Osteocyte (in vitro differentiated cells): ENCODE measurements around the gene ESYT2. TPM values are rescaled to one million over a fixed set of nuclear protein-coding genes. Genes with fewer than 3 reads are reported as not detected.

Experiments
- DNase-seq: peaks from one replicate; pipeline ENCODE4 v3.0.0; 2021; ENCODE audit warnings: mixed read lengths; ENCODE audit not compliant: unreplicated experiment; ENCODE audit errors: extremely low spot score
- H3K27ac Mint-ChIP-seq: one replicate; pipeline ENCODE4 v1.8.0; 2021; ENCODE audit warnings: mild to moderate bottlenecking, mixed read lengths; ENCODE audit not compliant: unreplicated experiment
- H3K27me3 Mint-ChIP-seq: one replicate; pipeline ENCODE4 v1.8.0; 2021; ENCODE audit warnings: mixed read lengths; ENCODE audit not compliant: unreplicated experiment
- H3K36me3 Mint-ChIP-seq: one replicate; pipeline ENCODE4 v1.8.0; 2021; ENCODE audit warnings: mixed read lengths; ENCODE audit not compliant: unreplicated experiment
- H3K4me1 Mint-ChIP-seq: one replicate; pipeline ENCODE4 v1.8.0; 2021; ENCODE audit warnings: mixed read lengths; ENCODE audit not compliant: unreplicated experiment
- H3K4me3 Mint-ChIP-seq: one replicate; pipeline ENCODE4 v1.8.0; 2021; ENCODE audit warnings: mild to moderate bottlenecking, moderate library complexity, mixed read lengths; ENCODE audit not compliant: unreplicated experiment
- H3K9me3 Mint-ChIP-seq: one replicate; pipeline ENCODE4 v1.8.0; 2021; ENCODE audit warnings: mixed read lengths; ENCODE audit not compliant: unreplicated experiment
- CTCF ChIP-seq: fragments of 200-600 bp; sonication (generic); IDR thresholded peaks from 2 replicates; pipeline ENCODE4 v1.5.0; 2021; ENCODE audit warnings: antibody characterized with exemption, mild to moderate bottlenecking, moderate library complexity
- total RNA-seq: library from RNA; stranded (reverse); gene quantifications from 2 replicates; pipeline ENCODE4 v1.2.1, GENCODE V29; 2021

The ESYT2 gene
- total RNA-seq, 1 donor from 2014 or later = 146 TPM

- DNase-seq = no peak
- Mint-ChIP-seq H3K4me3 (no peak overlapping the region), H3K27ac (no peak overlapping the region), H3K27me3 (no peaks in the 10 kb centered on the region), H3K36me3 (peaks cover 47% of the 10 kb centered on the region), H3K9me3 (no peaks in the 10 kb centered on the region), H3K4me1 (no peaks in the 10 kb centered on the region)
- no peak for TF ChIP-seq CTCF
Measured at GRCh38 chr7:158767707-158768106, 61.6 kb downstream of the ESYT2 start.

DNA sequence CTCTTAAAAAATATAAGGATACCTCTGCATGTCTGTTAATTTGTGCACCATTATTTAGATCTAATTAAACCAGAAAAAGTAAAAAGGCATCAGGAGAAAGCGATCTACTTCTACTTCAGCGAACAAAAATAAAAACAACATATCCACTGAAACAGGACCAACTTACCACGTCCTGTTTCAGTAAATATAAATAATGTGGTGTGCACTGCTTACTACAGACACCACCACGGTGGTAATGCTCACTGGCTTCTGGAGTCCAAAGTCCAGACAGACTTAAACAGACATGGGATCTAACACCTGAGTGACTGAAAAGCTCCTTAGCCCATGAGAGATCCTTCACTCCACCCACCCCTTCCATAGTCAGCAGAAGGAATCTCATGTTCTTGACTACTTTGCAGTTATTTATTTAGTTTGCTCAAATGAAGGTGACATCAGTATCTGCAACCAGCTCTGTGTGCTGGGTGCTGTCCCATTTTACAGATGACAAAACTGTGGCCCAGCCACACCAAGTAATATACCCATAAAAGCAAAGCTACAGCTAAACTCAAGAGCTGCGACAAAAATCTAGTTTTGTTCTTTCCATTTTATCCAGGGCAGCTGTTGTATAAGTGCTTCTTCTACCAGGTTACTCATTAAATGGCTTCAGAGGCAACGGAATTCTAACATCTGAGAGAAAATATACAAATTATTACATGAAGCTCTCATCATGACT lies 62.6 kb downstream of the ESYT2 start:
- Mint-ChIP-seq H3K9me3 (no peaks in the 10 kb centered on the region), H3K27me3 (no peaks in the 10 kb centered on the region), H3K36me3 (peaks cover 49% of the 10 kb centered on the region), H3K4me3 (no peak overlapping the region), H3K27ac (no peak overlapping the region), H3K4me1 (no peaks in the 10 kb centered on the region)
- no peak for DNase-seq
- no peak for TF ChIP-seq CTCF

DNA sequence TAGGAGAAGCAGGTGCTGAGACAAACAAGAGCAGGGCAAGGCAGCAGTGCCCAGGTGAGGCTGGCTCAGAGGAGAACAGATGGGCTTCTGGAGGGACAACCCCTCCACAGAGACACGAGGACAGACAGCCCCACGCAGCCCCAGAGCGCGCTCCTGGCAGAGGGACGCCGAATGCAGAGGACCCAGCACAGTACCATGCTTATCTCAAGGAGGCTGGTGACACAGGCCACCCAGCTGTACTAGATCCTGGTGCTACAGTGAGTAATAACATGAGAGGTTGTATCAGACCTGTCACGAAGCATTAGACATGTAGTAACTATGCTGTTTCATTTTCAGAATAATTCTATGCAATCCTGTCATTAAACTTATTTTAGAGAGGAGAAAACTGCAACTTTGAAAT lies 64.3 kb downstream of the ESYT2 start:
- no peak overlapping the region for H3K27ac Mint-ChIP-seq
- no peaks in the 10 kb centered on the region for H3K4me1 Mint-ChIP-seq
- H3K4me3 Mint-ChIP-seq = no peak overlapping the region
- H3K27me3 Mint-ChIP-seq = no peaks in the 10 kb centered on the region
- no peak for TF ChIP-seq CTCF
- H3K36me3 Mint-ChIP-seq = peaks cover 60% of the 10 kb centered on the region
- DNase-seq = no peak
- H3K9me3 Mint-ChIP-seq = no peaks in the 10 kb centered on the region

DNA sequence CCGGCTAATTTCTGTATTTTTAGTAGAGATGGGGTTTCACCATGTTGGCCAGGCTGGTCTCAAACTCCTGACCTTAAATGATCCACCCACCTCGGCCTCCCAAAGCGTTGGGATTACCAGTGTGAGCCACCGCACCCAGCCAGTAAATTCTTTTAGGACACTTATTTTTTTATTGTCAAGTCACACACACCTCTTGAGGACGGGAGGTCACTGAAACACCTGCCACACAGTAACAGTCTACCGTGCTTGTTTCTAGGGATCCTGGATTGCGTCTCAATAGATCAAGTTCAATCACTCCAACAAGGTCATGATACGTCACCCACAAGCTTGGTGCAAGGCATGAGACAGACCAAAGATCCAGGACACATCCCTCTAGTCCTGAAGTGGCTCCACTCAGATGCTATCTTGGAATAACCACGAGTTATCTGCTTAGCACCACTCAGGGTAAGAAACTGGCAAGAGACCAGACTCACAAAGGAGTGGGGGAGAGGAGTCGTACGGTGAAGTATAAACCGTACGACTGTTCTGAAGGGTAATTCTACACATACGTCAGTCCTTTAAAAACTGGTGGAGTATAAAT lies 65.8 kb downstream of the ESYT2 start:
- no peak for TF ChIP-seq CTCF
- H3K4me1 Mint-ChIP-seq = no peaks in the 10 kb centered on the region
- no peaks in the 10 kb centered on the region for H3K9me3 Mint-ChIP-seq
- peaks cover 64% of the 10 kb centered on the region for H3K36me3 Mint-ChIP-seq
- H3K4me3 Mint-ChIP-seq = no peak overlapping the region
- DNase-seq = no peak
- H3K27me3 Mint-ChIP-seq = no peaks in the 10 kb centered on the region
- no peak overlapping the region for H3K27ac Mint-ChIP-seq

- H3K4me1 Mint-ChIP-seq = no peaks in the 10 kb centered on the region
- TF ChIP-seq CTCF = no peak
- peaks cover 68% of the 10 kb centered on the region for H3K36me3 Mint-ChIP-seq
- H3K4me3 Mint-ChIP-seq = no peak overlapping the region
- peak overlapping the region; percentile 29 for H3K27ac Mint-ChIP-seq
- H3K27me3 Mint-ChIP-seq = no peaks in the 10 kb centered on the region
- no peak for DNase-seq
- H3K9me3 Mint-ChIP-seq = no peaks in the 10 kb centered on the region
Measured at GRCh38 chr7:158761945-158762344, 67.4 kb downstream of the ESYT2 start.
